ENCODE data around the gene PPARG. TPM values are rescaled to one million over a fixed set of nuclear protein-coding genes. Genes with fewer than 3 reads are reported as not detected.

PPARG gene
- polyA plus RNA-seq, 2 of the 4 experiments (the other 2 are of a cell fraction), result 38.9 to 43.1 TPM

- CTCF ChIA-PET, result interaction anchor here (0.5 to 1.8 kb wide), 4 partner anchors 19 to 326 kb away, joined by 3 to 5 read pairs (median 4); no protein-coding TSS in a partner anchor
These were observed 172.3 kb downstream of the PPARG start for GRCh38 chr3:12461097-12461649.

GRCh38 chr3:12462159-12462947, 173.5 kb downstream of the PPARG start:
- 78% methylated on average over 9 of the region's 9 CpGs for WGBS (ENCODE audit: missing lambda C conversion rate)
- DNase-seq (ENCODE audit: low read depth in 1 of 2, low spot score in 1 of 2), result no peak
- Histone ChIP-seq H3K4me3 (no peak overlapping the region), H3K9me3 (no peaks in the 10 kb centered on the region), H3K4me1 (no peaks in the 10 kb centered on the region), H3K27ac (0 out of 6 replicates have a peak overlapping the region, but pooled peaks of 1 of the 2 experiments have one; percentile 0), H3K4me2 (no peak overlapping the region)
- ChIA-PET CTCF (interaction anchor here (1.2 kb wide), 1 partner anchor 23 kb away, joined by 4 read pairs; no protein-coding TSS in a partner anchor), POLR2A (interaction anchor here (1.0 kb wide), 1 partner anchor 22 kb away, joined by 3 read pairs; the partner anchor contains the start of gene TSEN2)
- FAIRE-seq, result no peak
- no peak for ATAC-seq
- no peak for TF ChIP-seq RCOR1 (IDR thresholded peaks at IDR 0.05; ENCODE audit: low read depth, low read length)
- TF ChIP-seq, protein P1, sequence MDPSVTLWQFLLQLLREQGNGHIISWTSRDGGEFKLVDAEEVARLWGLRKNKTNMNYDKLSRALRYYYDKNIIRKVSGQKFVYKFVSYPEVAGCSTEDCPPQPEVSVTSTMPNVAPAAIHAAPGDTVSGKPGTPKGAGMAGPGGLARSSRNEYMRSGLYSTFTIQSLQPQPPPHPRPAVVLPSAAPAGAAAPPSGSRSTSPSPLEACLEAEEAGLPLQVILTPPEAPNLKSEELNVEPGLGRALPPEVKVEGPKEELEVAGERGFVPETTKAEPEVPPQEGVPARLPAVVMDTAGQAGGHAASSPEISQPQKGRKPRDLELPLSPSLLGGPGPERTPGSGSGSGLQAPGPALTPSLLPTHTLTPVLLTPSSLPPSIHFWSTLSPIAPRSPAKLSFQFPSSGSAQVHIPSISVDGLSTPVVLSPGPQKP (IDR thresholded peaks at IDR 0.05; ENCODE audit: low read depth, low read length), result no peak
- TF ChIP-seq, protein P2, sequence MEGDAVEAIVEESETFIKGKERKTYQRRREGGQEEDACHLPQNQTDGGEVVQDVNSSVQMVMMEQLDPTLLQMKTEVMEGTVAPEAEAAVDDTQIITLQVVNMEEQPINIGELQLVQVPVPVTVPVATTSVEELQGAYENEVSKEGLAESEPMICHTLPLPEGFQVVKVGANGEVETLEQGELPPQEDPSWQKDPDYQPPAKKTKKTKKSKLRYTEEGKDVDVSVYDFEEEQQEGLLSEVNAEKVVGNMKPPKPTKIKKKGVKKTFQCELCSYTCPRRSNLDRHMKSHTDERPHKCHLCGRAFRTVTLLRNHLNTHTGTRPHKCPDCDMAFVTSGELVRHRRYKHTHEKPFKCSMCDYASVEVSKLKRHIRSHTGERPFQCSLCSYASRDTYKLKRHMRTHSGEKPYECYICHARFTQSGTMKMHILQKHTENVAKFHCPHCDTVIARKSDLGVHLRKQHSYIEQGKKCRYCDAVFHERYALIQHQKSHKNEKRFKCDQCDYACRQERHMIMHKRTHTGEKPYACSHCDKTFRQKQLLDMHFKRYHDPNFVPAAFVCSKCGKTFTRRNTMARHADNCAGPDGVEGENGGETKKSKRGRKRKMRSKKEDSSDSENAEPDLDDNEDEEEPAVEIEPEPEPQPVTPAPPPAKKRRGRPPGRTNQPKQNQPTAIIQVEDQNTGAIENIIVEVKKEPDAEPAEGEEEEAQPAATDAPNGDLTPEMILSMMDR (IDR thresholded peaks at IDR 0.05), result no peak
- TF ChIP-seq, protein P3, sequence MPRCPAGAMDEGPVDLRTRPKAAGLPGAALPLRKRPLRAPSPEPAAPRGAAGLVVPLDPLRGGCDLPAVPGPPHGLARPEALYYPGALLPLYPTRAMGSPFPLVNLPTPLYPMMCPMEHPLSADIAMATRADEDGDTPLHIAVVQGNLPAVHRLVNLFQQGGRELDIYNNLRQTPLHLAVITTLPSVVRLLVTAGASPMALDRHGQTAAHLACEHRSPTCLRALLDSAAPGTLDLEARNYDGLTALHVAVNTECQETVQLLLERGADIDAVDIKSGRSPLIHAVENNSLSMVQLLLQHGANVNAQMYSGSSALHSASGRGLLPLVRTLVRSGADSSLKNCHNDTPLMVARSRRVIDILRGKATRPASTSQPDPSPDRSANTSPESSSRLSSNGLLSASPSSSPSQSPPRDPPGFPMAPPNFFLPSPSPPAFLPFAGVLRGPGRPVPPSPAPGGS (IDR thresholded peaks at IDR 0.05), result no peak
- no peak for TF ChIP-seq NPAS2 (CRISPR knock-in tag; IDR thresholded peaks at IDR 0.05; ENCODE audit: borderline replicate concordance)
- TF ChIP-seq JUN (IDR thresholded peaks at IDR 0.05), result no peak
- no peak for TF ChIP-seq RNF2 (IDR thresholded peaks at IDR 0.05; ENCODE audit: borderline replicate concordance, low read depth)
- no peak for TF ChIP-seq NFE2L2 (conservative IDR thresholded peaks at IDR 0.05; ENCODE audit: low read length)

More at GRCh38 chr3:12461097-12461649, 172.3 kb downstream of the PPARG start:
- DNase-seq (ENCODE audit: low read depth in 1 of 2, low spot score in 1 of 2) (no peak), FAIRE-seq (no peak), ATAC-seq (no peak)
- TF ChIP-seq, protein P2 (IDR thresholded peaks at IDR 0.05), result no peak
- TF ChIP-seq MAFK (IDR thresholded peaks at IDR 0.05; ENCODE audit: partially characterized antibody) (no peak), NFE2L2 (conservative IDR thresholded peaks at IDR 0.05; ENCODE audit: low read length) (no peak), PHF8 (IDR thresholded peaks at IDR 0.05; ENCODE audit: borderline replicate concordance, low read depth) (no peak), HDAC2 (IDR thresholded peaks at IDR 0.05) (no peak), RAD21 (conservative IDR thresholded peaks at IDR 0.05 in 1 of 2, IDR thresholded peaks at IDR 0.05 in 1 of 2) (no peak), HEYL (CRISPR knock-in tag; IDR thresholded peaks at IDR 0.05) (no peak), SREBF2 (IDR thresholded peaks at IDR 0.05) (no peak), E2F6 (IDR thresholded peaks at IDR 0.05; ENCODE audit: borderline replicate concordance, low read depth) (no peak), BHLHE40 (IDR thresholded peaks at IDR 0.05; ENCODE audit: low read depth, low read length) (no peak), CBX8 (IDR thresholded peaks at IDR 0.05) (no peak), POLR2A (IDR thresholded peaks at IDR 0.05; ENCODE audit: low read length) (no peak), FOSL2 (IDR thresholded peaks at IDR 0.05) (no peak), FOSL2 (CRISPR knock-in tag; IDR thresholded peaks at IDR 0.05) (no peak)
- TF ChIP-seq, protein P4, sequence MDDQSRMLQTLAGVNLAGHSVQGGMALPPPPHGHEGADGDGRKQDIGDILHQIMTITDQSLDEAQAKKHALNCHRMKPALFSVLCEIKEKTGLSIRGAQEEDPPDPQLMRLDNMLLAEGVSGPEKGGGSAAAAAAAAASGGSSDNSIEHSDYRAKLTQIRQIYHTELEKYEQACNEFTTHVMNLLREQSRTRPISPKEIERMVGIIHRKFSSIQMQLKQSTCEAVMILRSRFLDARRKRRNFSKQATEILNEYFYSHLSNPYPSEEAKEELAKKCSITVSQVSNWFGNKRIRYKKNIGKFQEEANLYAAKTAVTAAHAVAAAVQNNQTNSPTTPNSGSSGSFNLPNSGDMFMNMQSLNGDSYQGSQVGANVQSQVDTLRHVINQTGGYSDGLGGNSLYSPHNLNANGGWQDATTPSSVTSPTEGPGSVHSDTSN (IDR thresholded peaks at IDR 0.05), result no peak
- TF ChIP-seq, protein P5, sequence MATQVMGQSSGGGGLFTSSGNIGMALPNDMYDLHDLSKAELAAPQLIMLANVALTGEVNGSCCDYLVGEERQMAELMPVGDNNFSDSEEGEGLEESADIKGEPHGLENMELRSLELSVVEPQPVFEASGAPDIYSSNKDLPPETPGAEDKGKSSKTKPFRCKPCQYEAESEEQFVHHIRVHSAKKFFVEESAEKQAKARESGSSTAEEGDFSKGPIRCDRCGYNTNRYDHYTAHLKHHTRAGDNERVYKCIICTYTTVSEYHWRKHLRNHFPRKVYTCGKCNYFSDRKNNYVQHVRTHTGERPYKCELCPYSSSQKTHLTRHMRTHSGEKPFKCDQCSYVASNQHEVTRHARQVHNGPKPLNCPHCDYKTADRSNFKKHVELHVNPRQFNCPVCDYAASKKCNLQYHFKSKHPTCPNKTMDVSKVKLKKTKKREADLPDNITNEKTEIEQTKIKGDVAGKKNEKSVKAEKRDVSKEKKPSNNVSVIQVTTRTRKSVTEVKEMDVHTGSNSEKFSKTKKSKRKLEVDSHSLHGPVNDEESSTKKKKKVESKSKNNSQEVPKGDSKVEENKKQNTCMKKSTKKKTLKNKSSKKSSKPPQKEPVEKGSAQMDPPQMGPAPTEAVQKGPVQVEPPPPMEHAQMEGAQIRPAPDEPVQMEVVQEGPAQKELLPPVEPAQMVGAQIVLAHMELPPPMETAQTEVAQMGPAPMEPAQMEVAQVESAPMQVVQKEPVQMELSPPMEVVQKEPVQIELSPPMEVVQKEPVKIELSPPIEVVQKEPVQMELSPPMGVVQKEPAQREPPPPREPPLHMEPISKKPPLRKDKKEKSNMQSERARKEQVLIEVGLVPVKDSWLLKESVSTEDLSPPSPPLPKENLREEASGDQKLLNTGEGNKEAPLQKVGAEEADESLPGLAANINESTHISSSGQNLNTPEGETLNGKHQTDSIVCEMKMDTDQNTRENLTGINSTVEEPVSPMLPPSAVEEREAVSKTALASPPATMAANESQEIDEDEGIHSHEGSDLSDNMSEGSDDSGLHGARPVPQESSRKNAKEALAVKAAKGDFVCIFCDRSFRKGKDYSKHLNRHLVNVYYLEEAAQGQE (IDR thresholded peaks at IDR 0.05), result no peak
- 89% methylated on average over 7 of the region's 7 CpGs for WGBS (ENCODE audit: missing lambda C conversion rate)
- Histone ChIP-seq H3K4me3 (no peak overlapping the region), H3K4me2 (no peak overlapping the region), H3K4me1 (no peaks in the 10 kb centered on the region), H3K27ac (no peak overlapping the region), H3K9me3 (no peaks in the 10 kb centered on the region)
- POLR2A ChIA-PET, result no interaction called here
